HG02840 (cell line): ENCODE measurements around the gene ACVRL1.

Source experiments
- ATAC-seq: cut with Tn5 transposase; IDR thresholded peaks from one replicate; pipeline ENCODE4 v1.9.1; 2021; ENCODE audit warnings: mild to moderate bottlenecking, moderate library complexity, moderate number of reproducible peaks; ENCODE audit not compliant: unreplicated experiment, low FRiP score

ACVRL1 gene

GRCh38 chr12:51954561-51955361 is 47.5 kb downstream of the ACVRL1 start:
- no peak for ATAC-seq

- ATAC-seq: no peak
These were observed 48.4 kb downstream of the ACVRL1 start for GRCh38 chr12:51955702-51956101.

- ATAC-seq: no peak
These were observed 51.2 kb downstream of the ACVRL1 start for GRCh38 chr12:51958542-51958941.

- ATAC-seq: no peak
These were observed 51.9 kb downstream of the ACVRL1 start for GRCh38 chr12:51959211-51959610.

- no peak for ATAC-seq
These were observed 52.6 kb downstream of the ACVRL1 start for GRCh38 chr12:51959921-51960320.

- ATAC-seq: no peak
These were observed 53.2 kb downstream of the ACVRL1 start for GRCh38 chr12:51960488-51960887.

GRCh38 chr12:51960890-51961289 is 53.6 kb downstream of the ACVRL1 start:
- ATAC-seq: no peak

- no peak for ATAC-seq
These were observed 54.5 kb downstream of the ACVRL1 start for GRCh38 chr12:51961834-51962233.

GRCh38 chr12:51962737-51963136 is 55.4 kb downstream of the ACVRL1 start:
- no peak for ATAC-seq

GRCh38 chr12:51963477-51963876 is 56.2 kb downstream of the ACVRL1 start:
- no peak for ATAC-seq

GRCh38 chr12:51969643-51970042 is 62.3 kb downstream of the ACVRL1 start:
- no peak for ATAC-seq

GRCh38 chr12:51970904-51971646 is 63.8 kb downstream of the ACVRL1 start:
- ATAC-seq: peak; percentile 93

- no peak for ATAC-seq
These were observed 64.5 kb downstream of the ACVRL1 start for GRCh38 chr12:51971679-51972421.

GRCh38 chr12:51972422-51972812 is 65.1 kb downstream of the ACVRL1 start:
- no peak for ATAC-seq

- ATAC-seq: no peak
These were observed 65.6 kb downstream of the ACVRL1 start for GRCh38 chr12:51972849-51973273.
